ENCODE measurements around the gene MDK.
"Not testable (repeated sequence)": the region's sequence is repeated elsewhere in the genome, so short reads cannot be mapped to it uniquely, and the experiment has no call there.

The MDK gene

GRCh38 chr11:46369458-46370152, 11.9 kb upstream of the MDK start:
- peak; percentile 61 for DNase-seq

- no peak for DNase-seq
These were observed 11.2 kb upstream of the MDK start for GRCh38 chr11:46370253-46370652.

- DNase-seq = not testable (repeated sequence)
These were observed 10.2 kb upstream of the MDK start for GRCh38 chr11:46371262-46371661.

- DNase-seq = no peak
These were observed 9.4 kb upstream of the MDK start for GRCh38 chr11:46372086-46372485.

- not testable (repeated sequence) for DNase-seq
These were observed 9.0 kb upstream of the MDK start for GRCh38 chr11:46372501-46372900.

GRCh38 chr11:46373787-46374740, 7.4 kb upstream of the MDK start:
- no peak for DNase-seq

GRCh38 chr11:46374815-46375214, 6.7 kb upstream of the MDK start:
- DNase-seq = no peak

- DNase-seq = no peak
These were observed 5.9 kb upstream of the MDK start for GRCh38 chr11:46375392-46376101.

- DNase-seq = no peak
These were observed 5.0 kb upstream of the MDK start for GRCh38 chr11:46376258-46377050.

- DNase-seq = no peak
These were observed 4.2 kb upstream of the MDK start for GRCh38 chr11:46377290-46377689.

- no peak for DNase-seq
These were observed 3.6 kb upstream of the MDK start for GRCh38 chr11:46377831-46378230.

- no peak for DNase-seq
These were observed 3.2 kb upstream of the MDK start for GRCh38 chr11:46378296-46378695.

GRCh38 chr11:46378811-46379481, 2.5 kb upstream of the MDK start:
- no peak for DNase-seq

- not testable (repeated sequence) for DNase-seq
These were observed 1.8 kb upstream of the MDK start for GRCh38 chr11:46379482-46380293.

GRCh38 chr11:46380340-46381047, 975 bp upstream of the MDK start:
- DNase-seq = peak; percentile 61

- no peak for DNase-seq
These were observed 563 bp downstream of the MDK start for GRCh38 chr11:46381819-46382645.

- DNase-seq = no peak
These were observed 1.4 kb downstream of the MDK start for GRCh38 chr11:46382646-46383403.

- no peak for DNase-seq
These were observed 1.9 kb downstream of the MDK start for GRCh38 chr11:46383404-46383758.
